HepG2 (cell line): ENCODE measurements around the gene PRR22. TPM values are rescaled to one million over a fixed set of nuclear protein-coding genes. Genes with fewer than 3 reads are reported as not detected.

Experiments used
- ATAC-seq: fragments of 200-7000 bp; cut with Tn5 transposase; 3 replicates; pipeline ENCODE4 v1.9.1; 2020; ENCODE audit warnings: mild to moderate bottlenecking, moderate library complexity
- BruUV-seq: library from RNA; stranded (reverse); fragments of 400-500 nt; replicated peaks from 2 replicates; lab custom pipeline; 2021; lab: Mats Ljungman, UMichigan
- CTCF ChIA-PET: fragments of 300-600 bp; formaldehyde crosslinking; extraction: SDS; loops from one replicate; lab custom pipeline; 2021; ENCODE audit warnings: low total read pairs, inconsistent platforms, low intra/inter-chr PET ratio; lab: Yijun Ruan, JAX
- POLR2A ChIA-PET: fragments of 350-600 bp; sonication (Branson Sonifier 250); formaldehyde crosslinking; loops from one replicate; lab custom pipeline; 2020; ENCODE audit warnings: antibody characterized with exemption, inconsistent platforms; lab: Yijun Ruan, JAX
- DNase-seq: peaks from one replicate; pipeline ENCODE4 v3.0.0-alpha.2; 2015; ENCODE audit warnings: low spot score
- FAIRE-seq: peaks from 3 replicates; lab custom pipeline; 2011; peaks lifted over from hg19 to GRCh38; lab: Jason Lieb, UNC
- H2AFZ ChIP-seq: one replicate; pipeline ENCODE4 v1.6.1; 2011; ENCODE audit warnings: low read length, inconsistent platforms
- H3K27ac ChIP-seq: fragments of 300-600 bp; 3 replicates; pipeline ENCODE4 v1.8.0; 2011; ENCODE audit warnings: mixed run types, mild to moderate bottlenecking, mixed read lengths, low read length, inconsistent platforms; ENCODE audit not compliant: insufficient read depth; ENCODE audit errors: extremely low read length
- H3K27me3 ChIP-seq, 2 experiments: fragments of 200-600 bp in 1 of 2; 2 replicates in 1 of 2; 3 replicates in 1 of 2; pipeline versions ENCODE4 v1.6.0 to v1.8.0; 2011; ENCODE audit warnings: low read length in 2 of 2, mild to moderate bottlenecking in 2 of 2, moderate library complexity in 2 of 2, inconsistent platforms in 1 of 2; ENCODE audit not compliant: insufficient read depth in 2 of 2, control insufficient read depth in 1 of 2
- H3K36me3 ChIP-seq, 2 experiments: fragments of 200-600 bp in 1 of 2; replicated peaks in 1 of 2; 2 replicates in 1 of 2; 3 replicates in 1 of 2; pipeline versions ENCODE4 v1.5.1 to v1.8.0; 2011; ENCODE audit warnings: low read length in 2 of 2, inconsistent platforms in 1 of 2; ENCODE audit not compliant: insufficient read depth in 2 of 2, control insufficient read depth in 1 of 2
- H3K4me1 ChIP-seq: 2 replicates; pipeline ENCODE4 v1.5.1; 2012; ENCODE audit warnings: low read length, inconsistent platforms; ENCODE audit not compliant: insufficient read depth
- H3K4me2 ChIP-seq: 2 replicates; pipeline ENCODE4 v1.6.0; 2011; ENCODE audit warnings: low read depth, low read length, inconsistent platforms
- H3K4me3 ChIP-seq, 3 experiments: fragments of 200-600 bp in 1 of 3; sonication (generic), shearing (Covaris generic) in 1 of 3; replicated peaks in 1 of 3; 2 replicates each; pipeline ENCODE4 v1.5.1; 2011 to 2016; ENCODE audit warnings: low read length in 3 of 3, inconsistent platforms in 2 of 3, low read depth in 2 of 3, mild to moderate bottlenecking in 2 of 3, control low read depth in 1 of 3, mixed read lengths in 1 of 3; ENCODE audit not compliant: insufficient read depth in 1 of 3
- H3K79me2 ChIP-seq: one replicate; pipeline ENCODE4 v1.6.1; 2011; ENCODE audit warnings: low read length, inconsistent platforms; ENCODE audit not compliant: insufficient read depth
- H3K9ac ChIP-seq: 2 replicates; pipeline ENCODE4 v1.6.0; 2011; ENCODE audit warnings: mild to moderate bottlenecking, low read depth, low read length, inconsistent platforms; ENCODE audit not compliant: insufficient read depth
- H3K9me3 ChIP-seq: 2 replicates; pipeline ENCODE4 v1.5.1; 2012; ENCODE audit warnings: mild to moderate bottlenecking, low read length
- H4K20me1 ChIP-seq: 2 replicates; pipeline ENCODE4 v1.6.0; 2011; ENCODE audit warnings: inconsistent platforms, mild to moderate bottlenecking, low read length, moderate library complexity; ENCODE audit not compliant: insufficient read depth
- ATF7 ChIP-seq, 2 experiments: fragments of 450-650 bp in 1 of 2; sonication (generic) in 1 of 2; formaldehyde crosslinking in 1 of 2; IDR thresholded peaks; 2 replicates each; pipeline versions ENCODE4 v1.4.0 to v1.6.1; 2016 to 2020; ENCODE audit warnings: antibody characterized with exemption in 1 of 2, mild to moderate bottlenecking in 1 of 2, missing genetic modification reagents in 1 of 2
- E2F2 ChIP-seq: sonication (generic); formaldehyde crosslinking; IDR thresholded peaks from 2 replicates; pipeline ENCODE4 v1.4.0; 2020; ENCODE audit warnings: missing genetic modification reagents, borderline replicate concordance
- GABPA ChIP-seq, 2 experiments: IDR thresholded peaks; 2 replicates each; pipeline ENCODE4 v1.6.1; 2011 to 2016; ENCODE audit warnings: low read depth in 2 of 2, low read length in 1 of 2, missing biosample characterization in 1 of 2, missing genetic modification characterization in 1 of 2
- PHF5A ChIP-seq: IDR thresholded peaks from one replicate; pipeline ENCODE4 v1.6.1; 2018; ENCODE audit warnings: low read depth, missing genetic modification reagents; ENCODE audit not compliant: unreplicated experiment
- POLR2G ChIP-seq: fragments of 200-400 bp; formaldehyde crosslinking; IDR thresholded peaks from 2 replicates; pipeline ENCODE4 v1.6.1; 2018; ENCODE audit warnings: mild to moderate bottlenecking, low read depth, low read length, moderate library complexity
- PRMT3 ChIP-seq: sonication (generic); formaldehyde crosslinking; IDR thresholded peaks from 2 replicates; pipeline ENCODE4 v1.8.1; 2022; ENCODE audit warnings: low read depth, mild to moderate bottlenecking, moderate library complexity, missing genetic modification reagents, borderline replicate concordance
- ZNF350 ChIP-seq: sonication (generic); formaldehyde crosslinking; IDR thresholded peaks from 2 replicates; pipeline ENCODE4 v1.4.0; 2020; ENCODE audit warnings: mild to moderate bottlenecking, low read depth, missing genetic modification reagents, borderline replicate concordance
- ZNF574 ChIP-seq: sonication (generic); formaldehyde crosslinking; IDR thresholded peaks from 2 replicates; pipeline ENCODE4 v1.4.0; 2020; ENCODE audit warnings: missing genetic modification reagents
- ZNF784 ChIP-seq: sonication (generic); formaldehyde crosslinking; IDR thresholded peaks from 2 replicates; pipeline ENCODE4 v1.5.1; 2020; ENCODE audit warnings: missing genetic modification reagents, mild to moderate bottlenecking, borderline replicate concordance
- WGBS: methylation state at CpG from one replicate; pipeline ENCODE4 v1.1.6; 2017; ENCODE audit warnings: low lambda C conversion rate; 5-methylcytosine and 5-hydroxymethylcytosine counted together
- in situ Hi-C: cut with HindIII; loops from 2 replicates; pipeline ENCODE4 v1.10.0; 2017; ENCODE audit warnings: low pct_unique_long_range_greater_than_20kb; ENCODE audit not compliant: extremely low pct_ligation_motif_present
- intact Hi-C: fragments of 100-400 bp; cut with micrococcal nuclease; formaldehyde crosslinking; loops from one replicate; pipeline ENCODE4 v1.10.0; 2022; ENCODE audit not compliant: unreplicated experiment
- polyA plus RNA-seq, 8 experiments: library from polyadenylated mRNA; depleted of rRNA in 3 of 8; stranded (reverse) in 7 of 8; unstranded in 1 of 8; fragments of >200 nt; fragmentation: Illumina TruSeq in 4 of 8; extraction: Trizol in 4 of 8; gene quantifications; 2 replicates each; pipeline versions ENCODE4 v1.2.1 to v1.2.3, GENCODE V29; 2011 to 2016; ENCODE audit warnings: low read depth in 4 of 8, missing spikeins in 1 of 8, mixed read lengths in 1 of 8; ENCODE audit not compliant: insufficient read depth in 1 of 8
- total RNA-seq, 5 experiments: library from RNA; depleted of rRNA; stranded (reverse); fragments of >200 nt; fragmentation: Illumina TruSeq; extraction: Trizol; gene quantifications; 2 replicates each; pipeline ENCODE4 v1.2.3, GENCODE V29; 2016; ENCODE audit warnings: low read depth in 1 of 5
- TF ChIP-seq, protein P1 (sequence below): sonication (generic); formaldehyde crosslinking; conservative IDR thresholded peaks from 2 replicates; pipeline ENCODE4 v1.4.0; 2020; ENCODE audit warnings: mild to moderate bottlenecking, missing genetic modification reagents, moderate library complexity

Gene PRR22
- total and polyA plus RNA-seq, 2 of the 13 experiments (the other 11 are each of a cell fraction or from before 2014, with no cell fraction given) = 0.84 to 2.3 TPM

GRCh38 chr19:5828661-5829566 is 44.4 kb upstream of the PRR22 start:
- ChIA-PET POLR2A (interaction anchor here (0.7 to 4.2 kb wide), 21 partner anchors 10 to 206 kb away, joined by 3 to 96 read pairs (median 11); partner anchors contain the start of genes CATSPERD, FUT5, FUT6 and LONP1), CTCF (interaction anchor here (2.5 kb wide), 1 partner anchor 24 kb away, joined by 19 read pairs; the partner anchor contains the start of gene NRTN)
- H3K27ac ChIP-seq = peak overlapping the region; percentile 89
- BruUV-seq = TSS peak; percentile 98
- H3K79me2 ChIP-seq = peaks cover 12% of the 10 kb centered on the region
- no peaks in the 10 kb centered on the region for H4K20me1 ChIP-seq
- no peaks in the 10 kb centered on the region; a peak in 1 of 5 replicates for H3K27me3 ChIP-seq
- no peak for ATAC-seq
- peak overlapping the region; percentile 100 for H3K4me2 ChIP-seq
- in situ Hi-C loops = no loop called here
- no peak overlapping the region for H2AFZ ChIP-seq
- peak overlapping the region; percentile 97 for H3K9ac ChIP-seq
- H3K9me3 ChIP-seq = no peaks in the 10 kb centered on the region
- H3K4me1 ChIP-seq = peaks cover 47% of the 10 kb centered on the region
- peak overlapping the region; percentile 73 to 90 (median 83) for H3K4me3 ChIP-seq
- no peak for FAIRE-seq
- no peak for DNase-seq
- WGBS = 81% methylated on average over 30 of the region's 47 CpGs
- peaks cover 0 to 5% of the 10 kb centered on the region in 2 experiments; a peak in 1 of 5 replicates for H3K36me3 ChIP-seq
- intact Hi-C loops = loop anchor here (5.0 kb wide), 1 partner anchor 43 kb away; the partner anchor contains the start of gene FUT5
- no peak for TF ChIP-seq GABPA (IDR thresholded peaks at IDR 0.05; ENCODE audit: low read depth, low read length)
- TF ChIP-seq GABPA (CRISPR knock-in tag; IDR thresholded peaks at IDR 0.05; ENCODE audit: low read depth) = 0 out of 2 replicates have a peak, but pooled peaks have one; percentile 39
- TF ChIP-seq E2F2 (CRISPR knock-in tag) = no peak
- TF ChIP-seq ZNF784 (CRISPR knock-in tag) = no peak
- 0 out of 2 replicates have a peak, but pooled peaks have one; percentile 5 for TF ChIP-seq PRMT3 (CRISPR knock-in tag)
- no peak for TF ChIP-seq ATF7 (IDR thresholded peaks at IDR 0.05)
- 0 out of 2 replicates have a peak, but pooled peaks have one; percentile 7 for TF ChIP-seq ATF7 (CRISPR knock-in tag; IDR thresholded peaks at IDR 0.05)
- no peak for TF ChIP-seq ZNF574
- peak; percentile 27 for TF ChIP-seq POLR2G
- TF ChIP-seq PHF5A = no peak
- TF ChIP-seq, protein P1, sequence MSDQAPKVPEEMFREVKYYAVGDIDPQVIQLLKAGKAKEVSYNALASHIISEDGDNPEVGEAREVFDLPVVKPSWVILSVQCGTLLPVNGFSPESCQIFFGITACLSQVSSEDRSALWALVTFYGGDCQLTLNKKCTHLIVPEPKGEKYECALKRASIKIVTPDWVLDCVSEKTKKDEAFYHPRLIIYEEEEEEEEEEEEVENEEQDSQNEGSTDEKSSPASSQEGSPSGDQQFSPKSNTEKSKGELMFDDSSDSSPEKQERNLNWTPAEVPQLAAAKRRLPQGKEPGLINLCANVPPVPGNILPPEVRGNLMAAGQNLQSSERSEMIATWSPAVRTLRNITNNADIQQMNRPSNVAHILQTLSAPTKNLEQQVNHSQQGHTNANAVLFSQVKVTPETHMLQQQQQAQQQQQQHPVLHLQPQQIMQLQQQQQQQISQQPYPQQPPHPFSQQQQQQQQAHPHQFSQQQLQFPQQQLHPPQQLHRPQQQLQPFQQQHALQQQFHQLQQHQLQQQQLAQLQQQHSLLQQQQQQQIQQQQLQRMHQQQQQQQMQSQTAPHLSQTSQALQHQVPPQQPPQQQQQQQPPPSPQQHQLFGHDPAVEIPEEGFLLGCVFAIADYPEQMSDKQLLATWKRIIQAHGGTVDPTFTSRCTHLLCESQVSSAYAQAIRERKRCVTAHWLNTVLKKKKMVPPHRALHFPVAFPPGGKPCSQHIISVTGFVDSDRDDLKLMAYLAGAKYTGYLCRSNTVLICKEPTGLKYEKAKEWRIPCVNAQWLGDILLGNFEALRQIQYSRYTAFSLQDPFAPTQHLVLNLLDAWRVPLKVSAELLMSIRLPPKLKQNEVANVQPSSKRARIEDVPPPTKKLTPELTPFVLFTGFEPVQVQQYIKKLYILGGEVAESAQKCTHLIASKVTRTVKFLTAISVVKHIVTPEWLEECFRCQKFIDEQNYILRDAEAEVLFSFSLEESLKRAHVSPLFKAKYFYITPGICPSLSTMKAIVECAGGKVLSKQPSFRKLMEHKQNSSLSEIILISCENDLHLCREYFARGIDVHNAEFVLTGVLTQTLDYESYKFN (CRISPR knock-in tag) = 0 out of 2 replicates have a peak, but pooled peaks have one; percentile 4
- TF ChIP-seq ZNF350 (CRISPR knock-in tag) = peak; percentile 55; the same call in 1 of the 2 replicates
